ENCODE measurements around the gene ANTXR2.

ANTXR2 gene

GRCh38 chr4:80071604-80072227 lies 1.3 kb downstream of the ANTXR2 start:
- ATAC-seq (ENCODE audit: low read depth), result peak; percentile 24
- peak overlapping the region; percentile 62 for H3K4me3 ChIP-seq (ENCODE audit: severe bottlenecking)
- H3K36me3 ChIP-seq (ENCODE audit: low read depth), result peaks cover 34% of the 10 kb centered on the region
- no peak for TF ChIP-seq CTCF (IDR thresholded peaks at IDR 0.05; ENCODE audit: poor library complexity, severe bottlenecking)
- H3K27ac ChIP-seq (ENCODE audit: poor library complexity, severe bottlenecking), result peak overlapping the region; percentile 76
- no peaks in the 10 kb centered on the region for H3K27me3 ChIP-seq (ENCODE audit: insufficient read depth, poor library complexity, severe bottlenecking)
- no peaks in the 10 kb centered on the region for H3K9me3 ChIP-seq (ENCODE audit: severe bottlenecking)
- DNase-seq (ENCODE audit: low spot score), result no peak
- peaks cover 34% of the 10 kb centered on the region for H3K4me1 ChIP-seq (ENCODE audit: insufficient read depth, poor library complexity, severe bottlenecking)

- no peaks in the 10 kb centered on the region for H3K9me3 ChIP-seq (ENCODE audit: severe bottlenecking)
- TF ChIP-seq CTCF (IDR thresholded peaks at IDR 0.05; ENCODE audit: poor library complexity, severe bottlenecking), result no peak
- H3K27me3 ChIP-seq (ENCODE audit: insufficient read depth, poor library complexity, severe bottlenecking), result no peaks in the 10 kb centered on the region
- peaks cover 33% of the 10 kb centered on the region for H3K4me1 ChIP-seq (ENCODE audit: insufficient read depth, poor library complexity, severe bottlenecking)
- H3K27ac ChIP-seq (ENCODE audit: poor library complexity, severe bottlenecking), result peak overlapping the region; percentile 76
- no peak for DNase-seq (ENCODE audit: low spot score)
- H3K36me3 ChIP-seq (ENCODE audit: low read depth), result peaks cover 41% of the 10 kb centered on the region
- no peak for ATAC-seq (ENCODE audit: low read depth)
- peak overlapping the region; percentile 62 for H3K4me3 ChIP-seq (ENCODE audit: severe bottlenecking)
These were observed 2.0 kb downstream of the ANTXR2 start for GRCh38 chr4:80070880-80071603.

GRCh38 chr4:80069837-80070731 lies 2.9 kb downstream of the ANTXR2 start:
- Histone ChIP-seq H3K36me3 (ENCODE audit: low read depth) (peaks cover 50% of the 10 kb centered on the region), H3K27me3 (ENCODE audit: insufficient read depth, poor library complexity, severe bottlenecking) (no peaks in the 10 kb centered on the region), H3K27ac (ENCODE audit: poor library complexity, severe bottlenecking) (peak overlapping the region; percentile 76), H3K4me1 (ENCODE audit: insufficient read depth, poor library complexity, severe bottlenecking) (peaks cover 33% of the 10 kb centered on the region), H3K4me3 (ENCODE audit: severe bottlenecking) (peak overlapping the region; percentile 62), H3K9me3 (ENCODE audit: severe bottlenecking) (no peaks in the 10 kb centered on the region)
- TF ChIP-seq CTCF (IDR thresholded peaks at IDR 0.05; ENCODE audit: poor library complexity, severe bottlenecking), result no peak
- ATAC-seq (ENCODE audit: low read depth) (peak; percentile 23; the same call in 2 of the 3 replicates), DNase-seq (ENCODE audit: low spot score) (no peak)

- DNase-seq (ENCODE audit: low spot score), result no peak
- H3K9me3 ChIP-seq (ENCODE audit: severe bottlenecking), result no peaks in the 10 kb centered on the region
- peak overlapping the region; percentile 76 for H3K27ac ChIP-seq (ENCODE audit: poor library complexity, severe bottlenecking)
- ATAC-seq (ENCODE audit: low read depth), result no peak
- no peaks in the 10 kb centered on the region for H3K27me3 ChIP-seq (ENCODE audit: insufficient read depth, poor library complexity, severe bottlenecking)
- TF ChIP-seq CTCF (IDR thresholded peaks at IDR 0.05; ENCODE audit: poor library complexity, severe bottlenecking), result no peak
- peaks cover 58% of the 10 kb centered on the region for H3K36me3 ChIP-seq (ENCODE audit: low read depth)
- no peak overlapping the region for H3K4me3 ChIP-seq (ENCODE audit: severe bottlenecking)
- peaks cover 28% of the 10 kb centered on the region for H3K4me1 ChIP-seq (ENCODE audit: insufficient read depth, poor library complexity, severe bottlenecking)
These were observed 3.8 kb downstream of the ANTXR2 start for GRCh38 chr4:80069108-80069836.
